ENCODE measurements around the gene BEAN1.
"Not testable (repeated sequence)": the region's sequence is repeated elsewhere in the genome, so short reads cannot be mapped to it uniquely, and the experiment has no call there.

The BEAN1 gene

DNA sequence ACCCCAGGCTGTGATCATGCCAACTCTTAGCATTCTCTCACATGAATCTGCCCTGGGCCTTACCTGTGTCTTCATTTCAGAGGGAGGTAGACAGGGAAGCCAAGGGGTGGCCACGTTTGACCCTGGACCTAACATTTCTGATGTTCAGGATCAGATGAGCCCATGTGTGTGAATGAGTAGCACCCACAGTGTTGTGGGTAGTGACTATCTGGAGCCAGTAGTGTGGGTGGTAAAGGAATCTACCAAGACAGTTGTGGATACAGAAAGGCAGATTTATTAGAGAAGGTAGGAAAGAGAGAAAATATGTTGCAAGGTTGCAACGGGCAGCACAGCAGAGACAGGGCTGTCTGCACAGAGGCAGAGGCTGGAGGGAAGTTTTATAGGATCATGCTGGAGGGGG lies 62.3 kb downstream of the BEAN1 start:
- DNase-seq: no peak

DNA sequence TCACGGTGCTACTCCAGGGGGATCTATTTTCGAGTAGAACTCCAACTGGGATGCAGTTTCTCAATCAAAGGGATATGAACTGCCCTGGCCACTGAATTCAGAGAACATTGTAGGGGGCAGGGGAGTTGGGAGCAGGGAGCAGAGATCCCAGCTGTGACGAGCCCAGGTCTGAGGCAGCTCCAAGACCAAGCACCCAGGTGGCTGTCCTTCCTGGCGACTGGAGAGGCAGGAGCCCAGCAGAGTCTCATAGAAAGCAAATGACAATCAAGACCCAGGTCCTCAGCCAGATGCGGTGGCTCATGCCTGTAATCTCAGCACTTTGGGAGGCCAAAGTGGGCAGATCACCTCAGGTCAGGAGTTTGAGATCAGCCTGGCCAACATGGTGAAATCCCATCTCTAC lies 62.7 kb downstream of the BEAN1 start:
- no peak for DNase-seq

DNA sequence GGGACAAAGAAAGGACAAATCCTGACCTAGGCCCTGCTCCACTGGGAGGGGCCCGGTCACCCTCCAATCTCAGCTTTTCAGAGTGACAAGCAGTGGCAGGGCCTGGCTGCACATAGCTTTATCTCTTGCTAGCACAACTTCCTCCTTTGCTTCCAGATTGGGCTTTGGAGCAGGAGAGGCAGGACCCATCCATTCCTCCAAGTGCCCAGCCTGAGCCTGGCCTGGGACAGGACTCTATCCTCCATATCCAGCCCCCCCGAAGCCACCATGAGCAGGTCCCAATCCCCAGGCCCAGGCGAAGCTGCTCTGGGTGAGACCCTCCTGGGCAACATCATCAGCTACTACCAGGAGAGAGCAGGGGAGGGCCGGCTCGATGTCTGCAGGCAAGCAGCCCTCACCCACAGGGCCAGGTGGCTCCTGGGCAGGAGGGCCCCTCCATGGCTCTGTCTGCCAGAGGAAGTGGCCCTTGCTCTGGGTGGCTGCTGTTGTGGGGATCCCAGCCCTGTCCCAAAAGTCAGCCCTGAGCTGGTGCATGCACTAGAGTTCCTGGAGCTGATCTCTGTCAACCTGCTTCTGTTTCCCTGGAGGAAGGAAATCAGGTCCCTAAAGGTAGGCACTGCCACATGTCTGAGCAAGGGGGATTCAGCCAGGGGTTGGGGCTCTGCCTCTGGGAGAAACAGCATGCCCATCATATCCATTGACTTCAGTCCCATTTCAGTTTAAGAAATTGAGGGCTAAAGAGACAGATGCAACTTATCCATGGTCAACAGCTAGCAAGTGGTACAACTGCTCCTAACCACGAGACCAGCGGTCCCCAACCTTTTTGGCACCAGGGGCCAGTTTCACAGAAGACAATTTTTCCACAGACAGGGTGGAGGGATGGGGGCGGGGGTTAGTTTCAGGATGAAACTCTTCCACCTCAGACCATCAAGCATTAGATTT lies 64.0 kb downstream of the BEAN1 start:
- DNase-seq: no peak

GRCh38 chr16:66491716-66492064 lies 64.6 kb downstream of the BEAN1 start:
- DNase-seq: no peak

- no peak for DNase-seq
Observed at GRCh38 chr16:66493490-66494401, 66.7 kb downstream of the BEAN1 start.

GRCh38 chr16:66494916-66495315 lies 67.8 kb downstream of the BEAN1 start:
- DNase-seq: no peak

- DNase-seq: no peak
Observed at GRCh38 chr16:66495440-66495839, 68.3 kb downstream of the BEAN1 start.

DNA sequence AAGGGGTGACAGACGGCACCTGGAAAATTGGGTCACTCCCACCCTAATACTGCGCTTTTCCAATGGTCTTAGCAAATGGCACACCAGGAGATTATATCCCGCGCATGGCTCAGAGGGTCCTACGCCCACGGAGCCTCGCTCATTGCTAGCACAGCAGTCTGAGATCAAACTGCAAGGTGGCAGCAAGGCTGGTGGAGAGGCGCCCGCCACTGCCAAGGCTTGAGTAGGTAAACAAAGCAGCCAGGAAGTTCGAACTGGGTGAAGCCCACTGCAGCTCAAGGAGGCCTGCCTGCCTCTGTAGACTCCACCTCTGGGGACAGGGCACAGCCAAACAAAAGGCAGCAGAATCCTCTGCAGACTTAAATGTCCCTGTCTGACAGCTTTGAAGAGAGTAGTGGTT lies 69.1 kb downstream of the BEAN1 start:
- not testable (repeated sequence) for DNase-seq

DNA sequence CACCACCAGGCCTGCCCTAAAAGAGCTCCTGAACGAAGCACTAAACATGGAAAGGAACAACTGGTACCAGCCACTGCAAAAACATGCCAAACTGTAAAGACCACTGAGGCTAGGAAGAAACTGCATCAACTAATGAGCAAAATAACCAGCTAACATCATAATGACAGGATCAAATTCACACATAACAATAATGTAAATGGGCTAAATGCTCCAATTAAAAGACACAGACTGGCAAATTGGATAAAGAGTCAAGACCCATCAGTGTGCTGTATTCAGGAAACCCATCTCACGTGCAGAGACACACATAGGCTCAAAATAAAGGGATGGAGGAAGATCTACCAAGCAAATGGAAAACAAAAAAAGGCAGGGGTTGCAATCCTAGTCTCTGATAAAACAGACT lies 70.8 kb downstream of the BEAN1 start:
- not testable (repeated sequence) for DNase-seq

DNA sequence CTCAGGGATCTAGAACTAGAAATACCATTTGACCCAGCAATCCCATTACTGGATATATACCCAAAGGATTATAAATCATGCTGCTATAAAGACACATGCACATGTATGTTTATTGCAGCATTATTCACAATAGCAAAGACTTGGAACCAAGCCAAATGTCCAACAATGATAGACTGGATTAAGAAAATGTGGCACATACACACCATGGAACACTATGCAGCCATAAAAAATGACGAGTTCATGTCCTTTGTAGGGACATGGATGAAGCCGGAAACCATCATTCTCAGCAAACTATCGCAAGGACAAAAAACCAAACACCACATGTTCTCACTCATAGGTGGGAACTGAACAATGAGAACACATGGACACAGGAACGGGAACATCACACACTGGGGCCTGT lies 74.5 kb downstream of the BEAN1 start:
- not testable (repeated sequence) for DNase-seq

DNA sequence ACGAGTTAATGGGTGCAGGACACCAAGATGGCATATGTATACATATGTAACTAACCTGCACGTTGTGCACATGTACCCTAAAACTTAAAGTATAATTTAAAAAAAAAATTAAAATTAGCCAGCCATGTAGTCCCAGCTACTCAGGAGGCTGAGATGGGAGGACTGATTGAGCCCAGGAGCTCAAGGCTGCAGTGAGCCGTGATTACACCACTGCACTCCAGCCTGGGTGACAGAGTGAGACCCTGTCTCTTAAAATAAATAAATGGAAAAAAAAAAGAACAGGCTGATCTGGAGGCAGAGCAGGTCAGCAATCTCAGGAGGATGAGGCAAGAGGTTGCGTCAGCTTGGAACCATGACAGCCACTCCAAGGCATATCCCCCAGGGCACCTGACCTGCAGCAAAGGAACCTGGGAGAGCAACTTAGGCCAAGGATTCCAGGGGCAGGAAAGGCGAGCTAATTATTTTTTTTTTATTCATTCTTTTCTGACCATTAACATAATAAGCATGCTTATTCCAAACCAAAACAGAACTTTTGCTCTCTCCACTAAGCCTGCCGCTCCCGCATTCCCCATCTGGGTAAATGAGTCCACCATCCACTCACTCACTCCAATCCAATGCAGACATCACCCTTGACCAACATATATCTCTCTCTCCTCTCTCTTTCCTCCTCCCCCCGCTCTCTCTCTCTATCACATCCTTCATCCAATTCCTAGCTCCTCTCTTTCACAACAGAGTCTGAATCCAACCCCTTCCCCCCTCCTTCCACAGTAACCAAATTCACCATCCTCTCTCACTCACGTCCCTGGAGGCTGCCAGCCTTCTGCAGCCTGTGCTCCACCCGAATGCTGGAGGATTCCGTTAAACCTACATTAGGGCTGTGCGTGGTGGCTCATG lies 75.2 kb downstream of the BEAN1 start:
- peak; percentile 51 for DNase-seq

DNA sequence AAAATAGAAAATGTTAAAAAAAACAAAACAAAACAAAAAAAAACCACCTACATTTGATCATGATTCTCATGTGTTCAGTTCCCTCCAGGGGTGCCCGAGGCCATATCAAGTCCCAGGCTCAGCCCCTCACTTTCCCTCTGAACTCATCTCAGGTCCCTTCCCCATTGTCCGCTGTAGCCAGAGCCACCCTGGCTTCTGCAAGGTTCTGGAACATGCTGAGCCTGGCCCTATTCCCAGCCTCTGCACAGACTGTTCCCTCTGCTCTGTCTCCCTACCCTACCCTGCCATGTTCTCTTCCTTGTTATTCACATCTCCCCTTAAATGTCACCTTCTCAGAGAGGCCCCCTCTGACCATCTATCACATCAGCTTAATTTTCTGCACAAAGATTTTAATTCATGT lies 75.9 kb downstream of the BEAN1 start:
- no peak for DNase-seq

DNA sequence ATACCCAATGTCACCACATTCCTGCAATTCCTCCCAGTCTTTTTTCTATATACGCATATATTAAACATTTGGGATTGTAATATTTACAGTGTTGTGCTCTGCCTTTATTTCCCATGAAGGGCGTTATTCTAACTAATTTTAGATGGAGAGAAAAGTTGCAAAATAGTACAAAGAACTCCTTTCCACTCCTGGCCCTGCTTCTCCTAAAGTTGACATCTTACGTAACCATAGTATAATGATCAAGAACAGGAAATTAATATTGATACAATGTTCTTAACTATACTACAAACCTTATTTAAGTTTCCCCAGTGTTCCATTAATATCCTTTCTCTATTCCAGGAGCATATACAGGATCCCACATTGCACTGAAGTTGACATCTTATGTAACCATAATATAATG lies 76.5 kb downstream of the BEAN1 start:
- no peak for DNase-seq

DNA sequence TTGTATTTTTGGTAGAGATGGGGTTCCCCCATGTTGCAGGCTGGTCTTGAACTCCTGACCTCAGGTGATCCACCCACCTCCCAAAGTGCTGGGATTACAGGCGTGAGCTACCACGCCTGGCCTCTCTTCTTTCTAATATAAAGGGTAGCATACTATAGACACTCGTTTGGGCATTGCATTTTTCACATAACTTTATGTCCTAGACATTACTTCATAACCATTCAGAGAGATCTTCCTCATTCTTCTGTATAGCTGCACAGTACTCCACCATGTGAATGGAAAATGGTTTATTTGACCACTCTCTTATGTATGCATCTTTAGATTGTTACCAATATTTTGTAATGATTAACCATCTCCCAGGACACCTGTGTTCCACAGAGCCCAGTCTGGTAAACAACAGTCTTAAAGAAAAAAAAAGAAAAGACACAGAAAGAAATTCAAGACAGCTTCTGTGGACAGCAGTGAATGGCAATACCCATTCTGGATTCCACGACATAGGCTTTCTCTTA lies 80.7 kb downstream of the BEAN1 start:
- DNase-seq: no peak

DNA sequence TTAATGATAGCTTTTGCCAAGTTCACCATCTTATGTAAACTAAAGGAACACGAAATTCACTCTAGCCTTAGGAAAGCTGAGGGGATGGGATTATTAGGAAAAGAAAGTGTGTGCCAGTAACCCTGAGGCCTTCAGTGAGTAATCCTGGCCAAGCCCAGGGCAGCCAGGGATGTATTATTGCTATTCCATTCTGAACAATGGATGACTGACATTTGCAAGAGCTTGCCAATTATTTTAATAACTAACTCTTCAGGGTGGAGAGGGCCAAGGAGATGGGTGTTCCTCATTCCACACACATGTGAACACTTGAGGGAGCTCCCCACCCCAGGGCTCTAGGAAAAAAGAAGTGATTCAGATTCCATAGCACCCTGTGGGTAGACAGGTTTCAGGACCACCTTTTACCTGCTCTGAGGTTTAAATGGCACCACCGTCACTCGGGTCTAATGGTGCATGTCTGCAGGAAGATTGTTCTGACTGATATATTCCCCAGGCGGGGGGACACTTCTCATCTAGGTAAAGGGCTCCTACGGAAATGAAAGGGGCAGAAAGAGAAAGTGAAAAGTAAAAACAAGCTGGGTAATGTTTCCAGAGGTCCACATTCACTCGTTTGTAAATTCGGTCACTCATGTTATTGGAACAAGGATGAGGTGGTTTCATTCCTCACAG lies 81.3 kb downstream of the BEAN1 start:
- DNase-seq: no peak

- no peak for DNase-seq
Observed at GRCh38 chr16:66508914-66509496, 81.9 kb downstream of the BEAN1 start.

GRCh38 chr16:66509576-66509975 lies 82.5 kb downstream of the BEAN1 start:
- DNase-seq: no peak

DNA sequence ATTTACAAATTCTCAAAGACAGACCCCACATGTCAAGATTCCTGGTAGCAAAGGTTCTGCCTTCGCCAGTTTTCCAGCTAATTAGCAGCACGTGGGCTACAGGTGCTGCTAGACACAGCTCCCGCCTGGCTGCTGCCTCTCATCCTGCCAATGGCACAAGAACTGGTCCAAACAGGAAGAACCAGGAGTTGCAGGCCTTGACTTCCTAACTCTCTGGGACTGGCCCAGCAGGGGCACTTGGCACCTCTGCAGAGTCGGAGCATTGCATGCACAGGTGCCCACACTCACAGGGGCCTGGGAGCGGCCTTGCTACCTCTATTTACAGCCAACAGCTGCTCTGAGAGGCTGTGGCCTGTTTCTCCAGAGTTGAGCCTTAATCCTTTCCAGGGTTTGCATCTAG lies 83.2 kb downstream of the BEAN1 start:
- DNase-seq: no peak

DNA sequence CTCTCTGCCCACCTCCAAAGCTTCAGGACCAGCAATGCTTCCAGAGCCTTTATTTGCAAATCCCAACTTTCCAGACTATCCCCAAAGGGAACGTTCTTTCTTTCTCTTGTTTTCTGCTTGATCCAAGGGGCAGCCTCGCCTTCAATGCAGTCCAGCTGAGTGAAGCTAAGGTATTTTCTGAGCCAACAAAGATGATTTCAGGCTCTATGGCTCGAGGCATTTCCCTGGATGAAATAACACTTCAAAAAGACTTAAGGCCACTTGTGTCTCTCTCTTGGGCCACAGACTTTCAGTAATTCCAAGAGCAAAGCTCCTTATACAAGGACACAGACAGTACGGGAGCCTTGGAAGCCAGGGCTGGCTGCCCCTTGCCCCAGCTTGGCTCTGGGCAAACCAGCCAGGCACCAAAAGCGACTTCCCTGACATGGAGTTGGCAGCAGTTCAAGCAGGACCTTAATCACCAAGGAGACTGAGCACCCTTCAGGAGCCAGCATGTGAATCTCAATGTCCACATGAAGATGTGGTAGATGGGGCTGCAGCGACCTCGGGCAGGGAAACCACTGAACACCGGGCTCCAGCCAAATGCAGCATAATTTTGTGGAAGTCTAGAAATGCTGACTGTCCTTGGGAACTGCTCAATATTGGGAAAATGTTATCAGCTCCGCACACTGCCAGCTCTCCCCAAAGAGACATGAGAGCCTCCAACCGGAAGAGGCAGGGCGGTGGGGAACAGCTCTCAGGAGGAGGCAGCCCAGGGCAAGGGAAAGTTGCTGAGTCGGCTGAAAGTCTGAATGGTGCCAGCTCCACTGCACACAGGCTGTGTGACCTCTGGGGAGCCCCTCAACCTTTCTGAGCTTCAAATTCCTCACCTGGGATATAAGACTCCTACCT lies 83.9 kb downstream of the BEAN1 start:
- DNase-seq: no peak

- DNase-seq: no peak
Observed at GRCh38 chr16:66511602-66512271, 84.6 kb downstream of the BEAN1 start.
